Suppressor macrophage treated with lipopolysaccharide for 4 hours (primary cell): ENCODE data around the gene CDKN2D.
"Not testable (repeated sequence)": the region's sequence is repeated elsewhere in the genome, so short reads cannot be mapped to it uniquely, and the experiment has no call there.

Experiments
- DNase-seq: peaks from one replicate; pipeline ENCODE4 v3.0.0-alpha.2; 2020

The CDKN2D gene

DNA sequence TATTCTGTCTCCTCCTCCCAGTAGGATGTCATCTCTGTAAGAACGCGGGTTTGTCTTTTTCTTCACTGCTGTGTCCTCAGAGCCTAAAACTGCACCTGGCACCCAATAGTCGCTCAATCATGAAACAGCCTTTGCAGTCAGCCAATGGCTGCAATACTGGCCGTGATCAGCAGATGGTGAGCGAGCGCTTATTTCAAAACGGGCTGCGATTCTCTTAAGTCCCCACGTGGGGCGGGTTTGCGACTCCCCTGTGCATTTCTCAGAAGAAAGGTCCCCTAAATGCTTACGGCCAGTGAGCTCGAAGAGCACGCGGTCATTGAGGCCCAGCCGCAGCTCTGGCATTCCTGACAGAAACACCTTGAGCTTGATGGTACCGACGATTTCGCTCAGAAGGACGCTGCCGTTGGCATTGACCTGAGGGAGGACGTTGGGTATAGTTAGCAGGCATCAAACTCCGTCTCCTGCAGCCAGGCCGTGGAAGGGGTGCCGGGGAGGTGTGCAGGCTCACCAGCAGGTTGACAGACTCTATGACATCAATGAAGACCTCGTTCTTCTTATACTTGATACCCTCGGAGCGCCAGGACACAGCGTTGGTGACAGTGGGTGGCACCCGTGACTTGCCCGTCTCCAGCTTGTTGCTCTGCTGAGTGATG, 12.3 kb upstream of the CDKN2D start:
- peak; percentile 96 for DNase-seq

DNA sequence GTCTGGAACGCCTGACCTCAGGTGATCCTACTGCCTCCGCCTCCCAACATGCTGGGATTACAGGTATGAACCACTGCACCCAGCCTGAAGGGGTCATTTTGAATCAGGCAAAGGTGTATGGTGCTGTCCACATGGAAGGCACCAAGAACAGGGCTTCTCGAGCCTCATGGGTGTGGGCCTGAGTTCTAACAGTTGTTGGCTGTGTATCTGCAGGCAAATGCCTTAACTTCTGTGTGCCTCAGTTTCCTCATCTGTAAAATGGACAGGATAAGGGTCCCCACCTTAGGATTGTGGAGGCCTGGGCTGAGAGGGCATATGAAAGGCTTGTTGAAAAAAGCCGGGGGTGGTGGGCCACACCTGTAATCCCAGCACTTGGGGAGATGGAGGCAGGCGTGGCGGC, 9.2 kb upstream of the CDKN2D start:
- DNase-seq, result no peak

DNA sequence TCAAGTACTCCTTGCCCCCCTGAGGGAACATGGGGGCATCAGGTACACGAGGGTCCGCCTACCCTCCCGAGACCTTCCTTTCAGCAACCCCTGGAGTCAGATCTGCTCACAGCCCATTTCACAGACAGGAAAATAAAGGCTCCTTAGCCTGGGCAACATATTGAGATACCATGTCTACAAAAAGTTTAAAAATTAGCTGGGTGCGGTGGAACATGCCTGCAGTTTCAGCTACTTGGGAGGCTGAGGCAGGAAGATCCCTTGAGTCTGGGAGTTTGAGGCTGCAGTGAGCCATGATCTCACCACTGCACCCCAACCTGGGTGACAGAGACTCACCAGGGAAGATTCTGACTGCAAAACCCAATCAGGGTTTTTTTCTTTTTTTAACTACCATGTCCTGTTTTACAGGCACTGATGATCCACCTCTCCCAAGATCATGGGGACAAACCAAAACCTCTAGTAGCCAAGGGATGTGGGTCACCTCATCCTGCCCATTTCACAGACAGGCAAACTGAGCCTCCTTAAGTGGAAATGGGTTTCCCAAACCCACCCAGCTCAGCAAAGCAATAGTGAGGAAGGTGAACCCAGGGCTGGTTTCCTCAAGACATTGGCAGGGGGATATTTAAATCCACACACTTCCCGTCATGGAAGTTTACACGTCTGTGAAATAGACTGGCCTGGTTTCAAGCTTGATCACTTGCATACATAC, 6.4 kb upstream of the CDKN2D start:
- no peak for DNase-seq

DNA sequence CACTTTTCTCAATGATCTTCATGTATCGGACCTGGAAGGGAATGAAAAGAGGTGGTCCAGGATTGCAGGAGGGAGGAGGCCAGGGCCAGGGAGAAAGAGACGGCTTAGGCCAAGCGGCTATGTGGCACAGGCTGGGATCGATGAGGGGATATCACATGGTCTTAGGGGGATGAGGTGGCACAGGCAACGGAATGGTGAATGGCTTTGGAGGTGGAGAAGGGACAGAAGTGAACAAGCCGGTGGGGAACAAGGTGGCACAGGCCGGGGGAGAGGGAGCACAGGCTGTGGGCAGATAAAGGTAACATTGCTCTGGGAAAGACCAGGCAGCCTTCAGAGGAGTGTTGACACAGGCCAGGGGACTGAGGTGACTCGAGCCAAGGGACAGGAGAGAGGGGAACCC, 5.7 kb upstream of the CDKN2D start:
- DNase-seq, result no peak

DNA sequence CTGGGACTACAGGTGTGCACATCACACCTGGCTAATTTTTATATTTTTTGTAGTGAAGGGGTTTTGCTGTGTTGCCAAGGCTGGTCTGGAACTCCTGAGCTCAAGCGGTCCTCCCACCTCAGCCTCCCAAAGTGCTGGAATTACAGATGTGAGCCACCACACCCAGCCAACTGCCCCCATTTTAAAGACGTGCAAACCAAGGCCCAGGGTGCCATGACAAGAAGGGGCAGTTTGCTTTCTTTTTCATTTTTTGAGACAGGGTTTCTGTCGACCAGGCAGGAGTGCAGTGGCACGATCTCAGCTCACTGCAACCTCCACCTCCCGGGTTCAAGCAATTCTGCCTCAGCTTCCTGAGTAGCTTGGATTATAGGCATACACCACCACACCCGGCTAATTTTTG, 5.0 kb upstream of the CDKN2D start:
- DNase-seq, result not testable (repeated sequence)

GRCh38 chr19:10568062-10568825, 535 bp downstream of the CDKN2D start:
- DNase-seq, result no peak

- no peak for DNase-seq
Observed at GRCh38 chr19:10567656-10568055, 1.1 kb downstream of the CDKN2D start.

GRCh38 chr19:10566658-10567410, 1.9 kb downstream of the CDKN2D start:
- peak; percentile 35 for DNase-seq

DNA sequence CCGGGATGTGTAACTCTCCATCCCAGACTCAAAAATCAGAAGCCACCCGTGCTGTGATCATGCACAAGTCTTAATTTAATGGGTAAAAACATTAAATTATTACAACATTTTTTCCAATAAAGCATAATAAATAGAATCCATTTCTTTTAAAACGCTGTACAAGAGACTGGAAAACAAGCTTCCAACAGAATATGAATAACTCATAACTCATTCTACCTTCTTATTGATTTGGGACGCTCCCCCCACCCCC, 2.4 kb downstream of the CDKN2D start:
- DNase-seq, result no peak

- peak; percentile 99 for DNase-seq
Observed at GRCh38 chr19:10565567-10566407, 3.0 kb downstream of the CDKN2D start, which contains the start of gene KRI1. KRI1 (minus strand) TSS chr19:10566010; CDS start chr19:10565999, 11 bp downstream.

DNA sequence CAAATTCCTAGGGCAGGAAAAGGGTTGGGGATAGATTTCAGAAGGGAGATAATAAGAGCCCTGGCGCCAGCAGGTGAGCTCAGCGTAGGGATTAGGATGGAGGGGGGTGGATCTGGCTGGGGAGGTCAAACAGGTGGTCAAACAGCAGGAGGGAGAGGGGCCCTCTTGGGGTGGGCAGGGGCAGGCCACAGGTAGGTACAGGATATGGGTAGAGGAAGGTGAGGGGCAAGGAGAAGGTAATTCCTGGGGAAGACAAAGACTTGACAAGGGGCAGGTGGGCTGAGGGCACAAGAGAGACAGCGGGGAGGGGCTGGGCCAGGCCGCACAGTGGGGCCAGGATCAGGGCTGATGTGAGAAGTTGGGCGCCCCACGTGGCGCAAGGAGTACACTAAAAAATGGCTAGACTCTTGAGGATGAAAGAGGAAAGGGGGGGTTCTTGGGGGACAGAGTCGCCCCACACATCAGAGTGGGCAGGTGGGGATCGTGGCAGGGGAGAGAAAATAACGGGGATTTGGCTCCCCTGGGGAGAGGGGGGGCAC, 3.7 kb downstream of the CDKN2D start:
- DNase-seq, result no peak

DNA sequence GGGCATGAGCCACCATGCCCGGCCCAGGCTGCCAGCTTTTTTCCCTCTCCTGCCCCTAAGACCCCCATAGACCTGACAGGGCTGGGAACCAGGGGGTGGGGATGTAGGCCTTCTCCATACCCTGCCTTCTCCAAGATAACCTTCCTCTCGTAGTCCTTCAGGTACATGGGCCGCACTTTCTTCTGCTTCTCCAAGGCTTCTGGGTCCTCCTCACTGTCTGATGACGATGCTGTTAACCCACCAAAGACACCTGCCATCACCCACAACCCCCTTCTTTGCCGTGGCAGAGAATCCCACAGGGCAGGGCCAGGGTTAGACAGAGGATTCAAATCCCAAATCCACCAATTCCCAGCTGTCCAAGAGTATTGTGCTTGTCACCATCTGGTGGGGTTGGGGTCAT, 6.2 kb downstream of the CDKN2D start:
- no peak for DNase-seq

GRCh38 chr19:10560154-10560553, 8.6 kb downstream of the CDKN2D start:
- DNase-seq, result no peak

GRCh38 chr19:10557603-10558197, 11.1 kb downstream of the CDKN2D start:
- no peak for DNase-seq

DNA sequence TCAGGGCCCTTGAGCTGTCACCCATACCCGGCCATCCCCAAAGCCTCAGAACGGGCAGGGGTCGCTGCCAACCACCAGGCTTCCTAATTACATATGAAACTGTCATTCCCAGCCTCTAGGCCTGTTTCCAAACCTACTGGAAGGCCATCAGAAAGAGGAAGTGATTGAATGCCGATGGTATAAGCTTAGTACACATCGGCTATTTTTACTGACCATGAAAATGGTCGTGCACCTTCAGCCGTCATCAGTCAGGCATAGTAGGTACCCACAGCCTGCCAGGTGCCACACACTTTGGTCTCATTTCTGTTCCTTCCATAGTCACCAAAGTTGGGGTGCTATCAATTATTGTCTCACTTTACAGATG, 13.2 kb downstream of the CDKN2D start:
- DNase-seq, result peak; percentile 35

DNA sequence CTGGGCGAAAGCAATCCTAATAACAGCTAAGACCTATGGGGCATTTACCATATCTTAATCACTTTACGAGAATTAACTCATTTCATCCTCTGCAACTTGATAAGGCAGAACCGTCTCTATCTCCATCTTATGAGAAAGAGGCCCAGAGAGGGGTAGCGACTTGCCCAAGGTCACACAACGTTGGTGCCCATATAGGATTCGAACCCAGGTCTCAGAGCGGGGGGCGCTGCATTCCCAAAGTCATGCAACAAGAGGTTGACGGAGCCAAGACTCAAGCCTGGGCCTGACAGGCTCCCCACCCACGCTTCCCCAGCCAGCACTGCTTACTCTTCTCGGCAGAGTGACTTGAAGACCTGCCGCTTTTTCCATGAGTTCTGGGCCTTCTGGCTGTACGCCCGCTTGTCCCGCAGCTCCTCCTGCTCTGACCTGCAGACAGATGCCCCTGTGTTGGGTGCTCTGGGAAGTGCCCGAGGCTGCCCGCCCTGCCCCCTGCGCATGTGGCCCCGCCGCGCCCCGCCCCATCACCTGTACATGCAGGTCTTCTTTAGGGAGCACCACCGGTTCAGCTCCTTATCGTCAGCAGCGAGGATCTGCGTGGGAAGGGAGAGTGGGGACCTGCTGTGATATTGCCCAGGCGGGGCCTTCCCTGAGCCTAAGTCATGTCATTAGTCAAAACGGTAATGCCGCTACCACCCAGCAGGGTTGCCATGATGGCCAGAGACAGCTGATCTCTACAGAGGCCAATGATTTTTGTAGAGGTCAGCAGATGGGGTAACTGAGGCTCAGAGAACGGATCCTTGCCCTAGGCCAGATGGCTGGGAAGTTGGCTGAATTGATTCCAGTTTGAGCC, 13.8 kb downstream of the CDKN2D start:
- no peak for DNase-seq

- DNase-seq, result no peak
Observed at GRCh38 chr19:10553943-10554381, 14.8 kb downstream of the CDKN2D start.

DNA sequence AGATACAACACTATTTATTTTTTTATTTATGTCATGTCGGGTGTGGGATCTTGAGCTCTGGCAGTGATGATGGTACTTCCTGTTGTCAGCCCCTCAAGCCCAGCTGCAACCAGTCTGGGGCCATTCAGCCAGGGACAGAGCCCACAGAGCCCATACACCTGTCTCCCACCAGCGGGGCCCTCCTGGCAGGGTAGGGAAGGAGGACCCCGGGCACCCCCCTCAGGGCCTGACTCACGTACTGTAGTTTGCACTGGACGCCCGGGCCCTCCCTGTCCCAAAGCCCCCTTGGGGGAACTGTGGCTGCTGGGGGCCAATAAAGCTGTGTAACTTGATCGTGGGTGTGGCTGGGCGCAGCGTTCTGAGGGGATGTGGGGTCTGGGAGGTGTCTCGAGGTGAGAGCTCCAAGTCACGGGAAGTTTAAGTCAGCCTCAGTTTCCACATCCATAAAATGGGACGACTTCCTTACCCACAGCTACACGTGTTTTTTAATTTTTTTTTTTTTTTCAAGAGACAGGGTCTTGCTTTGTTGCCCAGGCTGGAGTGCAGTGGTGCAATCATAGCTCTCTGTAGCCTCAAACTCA, 15.6 kb downstream of the CDKN2D start:
- DNase-seq, result no peak

DNA sequence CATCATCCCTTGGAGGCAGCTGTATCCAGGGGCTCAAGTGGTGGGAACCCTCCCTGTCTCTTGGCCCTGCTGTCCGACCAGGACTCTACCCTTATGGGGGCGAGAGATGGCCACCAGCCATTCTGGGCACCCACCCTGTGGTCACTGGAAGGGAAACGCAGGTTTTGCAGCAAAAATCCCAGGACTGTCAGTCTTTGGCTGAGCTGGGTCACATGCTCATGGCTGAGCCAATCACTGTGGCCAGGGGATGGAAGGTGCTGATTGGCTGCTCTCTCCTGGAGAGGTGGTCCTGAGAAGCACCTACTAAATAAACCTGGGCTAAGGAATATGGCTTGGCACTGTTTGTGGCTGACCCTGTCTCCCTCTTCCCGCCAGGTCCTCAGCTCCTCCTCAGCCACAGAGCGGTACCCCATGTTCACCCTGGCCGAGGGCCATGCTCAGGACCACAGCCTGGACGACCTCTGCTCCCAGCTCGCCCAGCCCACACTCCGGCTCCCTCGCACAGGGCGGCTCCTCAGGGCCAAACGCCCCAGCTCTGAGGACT, 16.2 kb downstream of the CDKN2D start:
- no peak for DNase-seq

DNA sequence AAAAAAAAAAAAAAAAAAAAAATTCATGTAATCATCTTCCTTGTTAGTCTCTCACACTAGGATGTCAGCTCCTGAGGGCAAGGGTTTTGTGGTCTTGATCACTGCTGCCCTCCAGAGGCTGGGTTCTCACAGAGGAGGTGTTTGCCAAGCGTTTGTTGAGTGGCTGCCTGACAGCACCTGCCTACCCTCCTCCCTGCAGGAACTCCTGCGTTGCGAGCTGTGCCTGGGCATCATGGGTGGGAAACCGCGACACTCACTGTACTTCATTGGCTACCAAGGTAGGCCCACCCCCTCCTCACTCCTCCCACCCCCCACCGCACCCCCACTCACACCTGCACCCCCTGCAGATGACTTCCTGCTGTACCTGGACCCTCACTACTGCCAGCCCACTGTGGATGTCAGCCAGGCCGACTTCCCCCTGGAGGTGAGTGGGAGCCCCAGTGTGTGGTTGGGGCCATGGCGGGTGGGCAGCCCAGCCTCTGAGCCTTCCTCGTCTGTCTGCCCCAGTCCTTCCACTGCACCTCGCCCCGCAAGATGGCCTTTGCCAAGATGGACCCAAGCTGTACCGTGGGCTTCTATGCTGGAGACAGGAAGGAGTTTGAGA, 17.0 kb downstream of the CDKN2D start:
- peak; percentile 33 for DNase-seq
